ENCODE data around the gene ITPKC.

Gene ITPKC

GRCh38 chr19:40683437-40683836 is 33.5 kb upstream of the ITPKC start:
- peaks cover 8% of the 10 kb centered on the region for H3K36me3 ChIP-seq (ENCODE audit: control insufficient read depth, insufficient read depth, low read length)
- no peak overlapping the region for H4K5ac ChIP-seq (ENCODE audit: low read length)
- no peak overlapping the region for H3K4ac ChIP-seq (ENCODE audit: low read depth, low read length)
- peaks cover 7% of the 10 kb centered on the region for H3K79me1 ChIP-seq (ENCODE audit: low read length)
- no peak overlapping the region for H2BK15ac ChIP-seq (replicated peaks; ENCODE audit: low read depth)
- H3K18ac ChIP-seq (ENCODE audit: low read length): no peak overlapping the region
- no peaks in the 10 kb centered on the region for H3K79me2 ChIP-seq (ENCODE audit: control insufficient read depth, insufficient read depth, low read length)
- H3K4me2 ChIP-seq (ENCODE audit: low read length): no peak overlapping the region
- H3K56ac ChIP-seq (ENCODE audit: low read length): no peak overlapping the region
- no peak overlapping the region for H4K8ac ChIP-seq (ENCODE audit: low read depth, low read length)
- no peak overlapping the region for H2BK120ac ChIP-seq (ENCODE audit: low read depth, low read length)
- no peak overlapping the region for H3K23ac ChIP-seq (ENCODE audit: low read length)
- no CpG with 5 or more reads among the region's 9 CpGs for WGBS (ENCODE audit: extremely low coverage, insufficient coverage, low lambda C conversion rate)
- no peak for DNase-seq
- H3K9ac ChIP-seq (ENCODE audit: low read length): no peak overlapping the region
- H3K4me1 ChIP-seq (ENCODE audit: control insufficient read depth, low read depth, low read length): no peaks in the 10 kb centered on the region
- no peak overlapping the region for H2AK5ac ChIP-seq (ENCODE audit: low read length)
- H3K27me3 ChIP-seq (ENCODE audit: insufficient read depth, low read length, poor library complexity): no peaks in the 10 kb centered on the region
- H3K27ac ChIP-seq (ENCODE audit: low read depth, low read length): no peak overlapping the region
- H3K4me3 ChIP-seq (ENCODE audit: low read length): no peak overlapping the region
- no peak overlapping the region for H2BK5ac ChIP-seq (ENCODE audit: low read length)

- Histone ChIP-seq H3K18ac (ENCODE audit: low read length) (no peak overlapping the region), H3K4me3 (ENCODE audit: low read length) (no peak overlapping the region), H3K4me2 (ENCODE audit: low read length) (no peak overlapping the region), H3K79me2 (ENCODE audit: control insufficient read depth, insufficient read depth, low read length) (peaks cover 7% of the 10 kb centered on the region), H3K79me1 (ENCODE audit: low read length) (peaks cover 15% of the 10 kb centered on the region), H3K56ac (ENCODE audit: low read length) (no peak overlapping the region), H2BK15ac (replicated peaks; ENCODE audit: low read depth) (no peak overlapping the region), H4K5ac (ENCODE audit: low read length) (no peak overlapping the region), H3K36me3 (ENCODE audit: control insufficient read depth, insufficient read depth, low read length) (peaks cover 8% of the 10 kb centered on the region), H2AK5ac (ENCODE audit: low read length) (no peak overlapping the region), H3K9ac (ENCODE audit: low read length) (no peak overlapping the region), H3K23ac (ENCODE audit: low read length) (no peak overlapping the region), H2BK5ac (ENCODE audit: low read length) (no peak overlapping the region), H3K4ac (ENCODE audit: low read depth, low read length) (no peak overlapping the region), H3K4me1 (ENCODE audit: control insufficient read depth, low read depth, low read length) (no peaks in the 10 kb centered on the region), H3K27ac (ENCODE audit: low read depth, low read length) (no peak overlapping the region), H4K8ac (ENCODE audit: low read depth, low read length) (no peak overlapping the region), H2BK120ac (ENCODE audit: low read depth, low read length) (no peak overlapping the region), H3K27me3 (ENCODE audit: insufficient read depth, low read length, poor library complexity) (no peaks in the 10 kb centered on the region)
- DNase-seq: no peak
- WGBS (ENCODE audit: extremely low coverage, insufficient coverage, low lambda C conversion rate): no CpG with 5 or more reads among the region's 32 CpGs
Observed at GRCh38 chr19:40684280-40684679, 32.6 kb upstream of the ITPKC start.

- no peak overlapping the region for H3K27ac ChIP-seq (ENCODE audit: low read depth, low read length)
- H3K4me3 ChIP-seq (ENCODE audit: low read length): no peak overlapping the region
- no peak overlapping the region for H3K23ac ChIP-seq (ENCODE audit: low read length)
- H2BK15ac ChIP-seq (replicated peaks; ENCODE audit: low read depth): no peak overlapping the region
- H3K18ac ChIP-seq (ENCODE audit: low read length): no peak overlapping the region
- H2BK120ac ChIP-seq (ENCODE audit: low read depth, low read length): no peak overlapping the region
- H3K27me3 ChIP-seq (ENCODE audit: insufficient read depth, low read length, poor library complexity): no peaks in the 10 kb centered on the region
- H3K4me2 ChIP-seq (ENCODE audit: low read length): no peak overlapping the region
- H2BK5ac ChIP-seq (ENCODE audit: low read length): no peak overlapping the region
- H4K8ac ChIP-seq (ENCODE audit: low read depth, low read length): no peak overlapping the region
- H2AK5ac ChIP-seq (ENCODE audit: low read length): no peak overlapping the region
- H3K4me1 ChIP-seq (ENCODE audit: control insufficient read depth, low read depth, low read length): no peaks in the 10 kb centered on the region
- no peak for DNase-seq
- no peak overlapping the region for H4K5ac ChIP-seq (ENCODE audit: low read length)
- H3K9ac ChIP-seq (ENCODE audit: low read length): no peak overlapping the region
- H3K79me2 ChIP-seq (ENCODE audit: control insufficient read depth, insufficient read depth, low read length): peaks cover 12% of the 10 kb centered on the region
- H3K79me1 ChIP-seq (ENCODE audit: low read length): peaks cover 18% of the 10 kb centered on the region
- no CpG with 5 or more reads among the region's 3 CpGs for WGBS (ENCODE audit: extremely low coverage, insufficient coverage, low lambda C conversion rate)
- peaks cover 8% of the 10 kb centered on the region for H3K36me3 ChIP-seq (ENCODE audit: control insufficient read depth, insufficient read depth, low read length)
- no peak overlapping the region for H3K4ac ChIP-seq (ENCODE audit: low read depth, low read length)
- no peak overlapping the region for H3K56ac ChIP-seq (ENCODE audit: low read length)
Observed at GRCh38 chr19:40685016-40685526, 31.8 kb upstream of the ITPKC start.

- H2AK5ac ChIP-seq (ENCODE audit: low read length): no peak overlapping the region
- H2BK120ac ChIP-seq (ENCODE audit: low read depth, low read length): no peak overlapping the region
- no CpG with 5 or more reads among the region's 6 CpGs for WGBS (ENCODE audit: extremely low coverage, insufficient coverage, low lambda C conversion rate)
- H3K79me2 ChIP-seq (ENCODE audit: control insufficient read depth, insufficient read depth, low read length): peaks cover 12% of the 10 kb centered on the region
- DNase-seq: no peak
- no peak overlapping the region for H3K4ac ChIP-seq (ENCODE audit: low read depth, low read length)
- H3K4me2 ChIP-seq (ENCODE audit: low read length): no peak overlapping the region
- no peak overlapping the region for H3K18ac ChIP-seq (ENCODE audit: low read length)
- H2BK15ac ChIP-seq (replicated peaks; ENCODE audit: low read depth): no peak overlapping the region
- H3K9ac ChIP-seq (ENCODE audit: low read length): no peak overlapping the region
- H4K5ac ChIP-seq (ENCODE audit: low read length): no peak overlapping the region
- peaks cover 18% of the 10 kb centered on the region for H3K79me1 ChIP-seq (ENCODE audit: low read length)
- H2BK5ac ChIP-seq (ENCODE audit: low read length): no peak overlapping the region
- no peak overlapping the region for H4K8ac ChIP-seq (ENCODE audit: low read depth, low read length)
- no peak overlapping the region for H3K4me3 ChIP-seq (ENCODE audit: low read length)
- H3K4me1 ChIP-seq (ENCODE audit: control insufficient read depth, low read depth, low read length): no peaks in the 10 kb centered on the region
- no peak overlapping the region for H3K27ac ChIP-seq (ENCODE audit: low read depth, low read length)
- peaks cover 8% of the 10 kb centered on the region for H3K36me3 ChIP-seq (ENCODE audit: control insufficient read depth, insufficient read depth, low read length)
- H3K56ac ChIP-seq (ENCODE audit: low read length): no peak overlapping the region
- H3K27me3 ChIP-seq (ENCODE audit: insufficient read depth, low read length, poor library complexity): no peaks in the 10 kb centered on the region
- no peak overlapping the region for H3K23ac ChIP-seq (ENCODE audit: low read length)
Observed at GRCh38 chr19:40685563-40685962, 31.3 kb upstream of the ITPKC start.

GRCh38 chr19:40686882-40687524 is 29.9 kb upstream of the ITPKC start:
- Histone ChIP-seq H3K27me3 (ENCODE audit: insufficient read depth, low read length, poor library complexity) (no peaks in the 10 kb centered on the region), H3K18ac (ENCODE audit: low read length) (no peak overlapping the region), H3K79me2 (ENCODE audit: control insufficient read depth, insufficient read depth, low read length) (peaks cover 12% of the 10 kb centered on the region), H2BK5ac (ENCODE audit: low read length) (no peak overlapping the region), H3K79me1 (ENCODE audit: low read length) (peaks cover 18% of the 10 kb centered on the region), H3K4me3 (ENCODE audit: low read length) (no peak overlapping the region), H3K4ac (ENCODE audit: low read depth, low read length) (no peak overlapping the region), H4K5ac (ENCODE audit: low read length) (no peak overlapping the region), H3K36me3 (ENCODE audit: control insufficient read depth, insufficient read depth, low read length) (peaks cover 5% of the 10 kb centered on the region), H3K56ac (ENCODE audit: low read length) (no peak overlapping the region), H3K4me1 (ENCODE audit: control insufficient read depth, low read depth, low read length) (peaks cover 1% of the 10 kb centered on the region), H3K27ac (ENCODE audit: low read depth, low read length) (no peak overlapping the region), H3K9ac (ENCODE audit: low read length) (no peak overlapping the region), H2AK5ac (ENCODE audit: low read length) (no peak overlapping the region), H2BK15ac (replicated peaks; ENCODE audit: low read depth) (no peak overlapping the region), H4K8ac (ENCODE audit: low read depth, low read length) (no peak overlapping the region), H3K23ac (ENCODE audit: low read length) (no peak overlapping the region), H3K4me2 (ENCODE audit: low read length) (no peak overlapping the region), H2BK120ac (ENCODE audit: low read depth, low read length) (no peak overlapping the region)
- WGBS (ENCODE audit: extremely low coverage, insufficient coverage, low lambda C conversion rate): no CpG with 5 or more reads among the region's 14 CpGs
- DNase-seq: no peak

- Histone ChIP-seq H3K4me3 (ENCODE audit: low read length) (no peak overlapping the region), H3K9ac (ENCODE audit: low read length) (no peak overlapping the region), H2AK5ac (ENCODE audit: low read length) (no peak overlapping the region), H2BK120ac (ENCODE audit: low read depth, low read length) (no peak overlapping the region), H3K79me1 (ENCODE audit: low read length) (peaks cover 18% of the 10 kb centered on the region), H3K4me2 (ENCODE audit: low read length) (no peak overlapping the region), H2BK15ac (replicated peaks; ENCODE audit: low read depth) (no peak overlapping the region), H3K56ac (ENCODE audit: low read length) (no peak overlapping the region), H3K23ac (ENCODE audit: low read length) (no peak overlapping the region), H3K36me3 (ENCODE audit: control insufficient read depth, insufficient read depth, low read length) (peaks cover 5% of the 10 kb centered on the region), H2BK5ac (ENCODE audit: low read length) (no peak overlapping the region), H3K4me1 (ENCODE audit: control insufficient read depth, low read depth, low read length) (peaks cover 1% of the 10 kb centered on the region), H4K5ac (ENCODE audit: low read length) (no peak overlapping the region), H3K27ac (ENCODE audit: low read depth, low read length) (no peak overlapping the region), H3K79me2 (ENCODE audit: control insufficient read depth, insufficient read depth, low read length) (peaks cover 12% of the 10 kb centered on the region), H4K8ac (ENCODE audit: low read depth, low read length) (no peak overlapping the region), H3K18ac (ENCODE audit: low read length) (no peak overlapping the region), H3K27me3 (ENCODE audit: insufficient read depth, low read length, poor library complexity) (no peaks in the 10 kb centered on the region), H3K4ac (ENCODE audit: low read depth, low read length) (no peak overlapping the region)
- WGBS (ENCODE audit: extremely low coverage, insufficient coverage, low lambda C conversion rate): no CpG with 5 or more reads among the region's 12 CpGs
- DNase-seq: no peak
Observed at GRCh38 chr19:40687525-40688016, 29.3 kb upstream of the ITPKC start.
